Esophagus muscularis mucosa (tissue), 4 donors: ENCODE data around the gene ZNF646. TPM values are rescaled to one million over a fixed set of nuclear protein-coding genes. Genes with fewer than 3 reads are reported as not detected.

Experiments
- DNase-seq: peaks from one replicate; pipeline ENCODE4 v3.0.0-alpha.2; 2017; ENCODE audit errors: extremely low spot score
- H3K27ac ChIP-seq, 4 donors: fragments of 200-600 bp; sonication (generic); replicated peaks in 1 of 4; 1 replicate in 3 of 4; 2 replicates in 1 of 4; pipeline ENCODE4 v1.5.1; 2016 to 2019; ENCODE audit warnings: mild to moderate bottlenecking in 1 of 4
- H3K27me3 ChIP-seq, 4 donors: fragments of 200-600 bp; sonication (generic); one replicate each; pipeline versions ENCODE4 v1.5.1 to v1.6.0; 2016 to 2019
- H3K36me3 ChIP-seq, 4 donors: fragments of 200-600 bp; sonication (generic); one replicate each; pipeline ENCODE4 v1.5.1; 2016 to 2019
- H3K4me1 ChIP-seq, 4 donors: fragments of 200-600 bp; sonication (generic); one replicate each; pipeline ENCODE4 v1.5.1; 2016 to 2019
- H3K4me3 ChIP-seq, 4 donors: fragments of 200-600 bp; sonication (generic); 1 replicate in 2 of 4; 2 replicates in 2 of 4; pipeline ENCODE4 v1.5.1; 2016 to 2019; ENCODE audit warnings: mild to moderate bottlenecking in 4 of 4, moderate library complexity in 1 of 4
- H3K9me3 ChIP-seq, 4 donors: fragments of 200-600 bp; sonication (generic); 1 replicate in 3 of 4; 2 replicates in 1 of 4; pipeline ENCODE4 v1.5.1; 2016 to 2019
- CTCF ChIP-seq, 3 experiments: fragments of 200-600 bp in 2 of 3; fragments of 450-650 bp in 1 of 3; sonication (generic) in 2 of 3; IDR thresholded peaks; one replicate each; pipeline ENCODE4 v1.5.1; 2017 to 2019; ENCODE audit warnings: antibody characterized with exemption in 3 of 3, mild to moderate bottlenecking in 2 of 3, moderate library complexity in 1 of 3
- EP300 ChIP-seq: sonication (generic); formaldehyde crosslinking; IDR thresholded peaks from one replicate; pipeline ENCODE4 v1.6.1; 2017; ENCODE audit warnings: antibody characterized with exemption
- POLR2A ChIP-seq: fragments of 450-650 bp; IDR thresholded peaks from one replicate; pipeline ENCODE4 v1.6.1; 2017; ENCODE audit warnings: antibody characterized with exemption, moderate library complexity, mild to moderate bottlenecking, low read depth
- POLR2AphosphoS5 ChIP-seq, 2 donors: sonication (generic); formaldehyde crosslinking; IDR thresholded peaks; one replicate each; pipeline ENCODE4 v1.6.1; 2017; ENCODE audit warnings: antibody characterized with exemption in 2 of 2
- WGBS: methylation state at CpG from one replicate; pipeline ENCODE4 v1.1.5; 2018; 5-methylcytosine and 5-hydroxymethylcytosine counted together
- intact Hi-C: fragments of 100-400 bp; cut with DNase I; formaldehyde crosslinking; loops from one replicate; pipeline ENCODE4 v1.15.1; 2023
- total RNA-seq, 4 donors: library from RNA; depleted of rRNA; stranded (reverse); fragments of >200 nt; gene quantifications; one replicate each; pipeline versions ENCODE4 v1.1.0 to v1.2.1, GENCODE V29; 2016

ZNF646 gene
- total RNA-seq, 4 donors from 2014 or later, result 11.6 to 17.6 (median 15.5) TPM

- H3K27ac ChIP-seq, result peak within 1 kb of the TSS; percentile 93 to 99 (median 96)
- peak; percentile 100 for DNase-seq
- peaks cover 24 to 39% (median 38%) of the 10 kb centered on the region in 4 donors for H3K4me1 ChIP-seq
- no peaks in the 10 kb centered on the region for H3K27me3 ChIP-seq
- 2% methylated on average over 33 of the region's 68 CpGs for WGBS
- H3K36me3 ChIP-seq, result peaks cover 26 to 44% (median 39%) of the 10 kb centered on the region in 4 donors
- no peaks in the 10 kb centered on the region for H3K9me3 ChIP-seq
- H3K4me3 ChIP-seq, result peak within 1 kb of the TSS; percentile 79 to 81 (median 80)
- intact Hi-C loops, result no loop called here
- peak; percentile 84 for TF ChIP-seq POLR2A
- no peak for TF ChIP-seq EP300
- TF ChIP-seq CTCF (IDR thresholded peaks at IDR 0.05), result no peak
- peak; percentile 92 to 98 for TF ChIP-seq POLR2AphosphoS5 (IDR thresholded peaks at IDR 0.05)
Measured at GRCh38 chr16:31117384-31118222, 43.4 kb downstream of the ZNF646 start, which contains the start of gene KAT8. Gene KAT8, plus strand, starts transcription at chr16:31117664. Its CDS starts 18 bp downstream, at chr16:31117682.

GRCh38 chr16:31118223-31119155, 44.3 kb downstream of the ZNF646 start:
- intact Hi-C loops, result no loop called here
- Histone ChIP-seq H3K4me1 (peaks cover 24 to 32% (median 29%) of the 10 kb centered on the region in 4 donors), H3K9me3 (no peaks in the 10 kb centered on the region), H3K36me3 (peaks cover 26 to 48% (median 42%) of the 10 kb centered on the region in 4 donors), H3K4me3 (peak overlapping the region; percentile 79 to 81 (median 80)), H3K27ac (peak overlapping the region; percentile 93 to 99 (median 96)), H3K27me3 (no peaks in the 10 kb centered on the region)
- no peak for DNase-seq
- 53% methylated on average over 9 of the region's 9 CpGs for WGBS
- TF ChIP-seq EP300 (peak; percentile 5), POLR2AphosphoS5 (IDR thresholded peaks at IDR 0.05) (peak in 1 of 2 donors; percentile 1), CTCF (IDR thresholded peaks at IDR 0.05) (no peak)

GRCh38 chr16:31120129-31120528, 45.9 kb downstream of the ZNF646 start:
- intact Hi-C loops, result no loop called here
- TF ChIP-seq POLR2AphosphoS5 (IDR thresholded peaks at IDR 0.05) (no peak), EP300 (no peak), CTCF (IDR thresholded peaks at IDR 0.05) (no peak), POLR2A (no peak)
- peak overlapping the region; percentile 93 to 99 (median 96) for H3K27ac ChIP-seq

GRCh38 chr16:31125844-31126243, 51.6 kb downstream of the ZNF646 start:
- WGBS, result 97% methylated on average over 3 of the region's 3 CpGs
- Histone ChIP-seq H3K27ac (no peak overlapping the region), H3K4me3 (no peak overlapping the region), H3K27me3 (no peaks in the 10 kb centered on the region), H3K9me3 (no peaks in the 10 kb centered on the region), H3K4me1 (peaks cover 0 to 22% (median 11%) of the 10 kb centered on the region in 4 donors), H3K36me3 (peaks cover 58 to 97% (median 92%) of the 10 kb centered on the region in 4 donors)
- TF ChIP-seq CTCF (IDR thresholded peaks at IDR 0.05), result no peak
- TF ChIP-seq POLR2AphosphoS5 (IDR thresholded peaks at IDR 0.05), result no peak
- no peak for TF ChIP-seq POLR2A
- no peak for TF ChIP-seq EP300
- DNase-seq, result no peak
- intact Hi-C loops, result no loop called here

More at GRCh38 chr16:31120129-31120528, 45.9 kb downstream of the ZNF646 start:
- no peak for DNase-seq
- Histone ChIP-seq H3K4me3 (no peak overlapping the region), H3K9me3 (no peaks in the 10 kb centered on the region), H3K36me3 (peaks cover 33 to 64% (median 55%) of the 10 kb centered on the region in 4 donors), H3K4me1 (peaks cover 23 to 30% (median 27%) of the 10 kb centered on the region in 4 donors), H3K27me3 (no peaks in the 10 kb centered on the region)
- 90% methylated on average over 16 of the region's 16 CpGs for WGBS
